ENCODE results near the gene SRP14. TPM values are rescaled to one million over a fixed set of nuclear protein-coding genes. Genes with fewer than 3 reads are reported as not detected.

The SRP14 gene
- total RNA-seq, 1 experiment from 2014 or later = 200 TPM

- Mint-ChIP-seq H3K27ac (peak overlapping the region in 1 of 3 experiments; percentile 33; a peak in 2 of 7 replicates), H3K4me3 (no peak overlapping the region), H3K9me3 (no peaks in the 10 kb centered on the region), H3K27me3 (ENCODE audit: low read depth) (no peaks in the 10 kb centered on the region), H3K36me3 (ENCODE audit: insufficient read depth in 1 of 3, low read depth in 3 of 3) (peaks cover 28 to 85% (median 69%) of the 10 kb centered on the region in 3 experiments), H3K4me1 (peaks cover 0 to 5% of the 10 kb centered on the region in 2 experiments; a peak in 1 of 4 replicates)
- no CpG with 5 or more reads among the region's 3 CpGs for WGBS (ENCODE audit: extremely low coverage, insufficient read length, low lambda C conversion rate)
- Histone ChIP-seq H3K23ac (ENCODE audit: insufficient read length, low read depth, low read length) (no peak overlapping the region), H3K79me2 (ENCODE audit: insufficient read depth, low read length) (no peaks in the 10 kb centered on the region), H4K20me1 (ENCODE audit: control insufficient read depth, insufficient read depth, insufficient read length) (no peaks in the 10 kb centered on the region), H4K91ac (ENCODE audit: insufficient read length, low read depth, low read length) (no peak overlapping the region), H3K27ac (ENCODE audit: insufficient read length, low read depth, low read length) (no peak overlapping the region), H2BK12ac (ENCODE audit: insufficient read length, low read depth, low read length) (no peak overlapping the region), H2BK15ac (ENCODE audit: low read depth, low read length) (no peak overlapping the region), H2BK120ac (ENCODE audit: low read depth, low read length, poor library complexity, severe bottlenecking) (no peak overlapping the region), H2AFZ (ENCODE audit: low read length) (no peak overlapping the region), H3K23me2 (ENCODE audit: insufficient read length, low read depth, low read length, poor library complexity, severe bottlenecking) (no peaks in the 10 kb centered on the region), H3K9me3 (ENCODE audit: control insufficient read depth, low read depth, low read length) (no peaks in the 10 kb centered on the region), H3K4me2 (ENCODE audit: insufficient read depth, insufficient read length, low read length) (no peak overlapping the region), H2BK20ac (ENCODE audit: low read depth, low read length, poor library complexity, severe bottlenecking) (no peak overlapping the region), H4K8ac (replicated peaks; ENCODE audit: insufficient read length, low read depth, low read length) (no peak overlapping the region), H3T11ph (ENCODE audit: low read length) (no peak overlapping the region), H3K27me3 (ENCODE audit: insufficient read depth, low read length) (no peaks in the 10 kb centered on the region), H3K18ac (ENCODE audit: insufficient read length, low read depth, low read length) (no peak overlapping the region), H4K5ac (ENCODE audit: insufficient read length, low read depth, low read length) (no peak overlapping the region), H3K4me1 (ENCODE audit: insufficient read depth, low read length) (no peaks in the 10 kb centered on the region), H3K79me1 (ENCODE audit: insufficient read depth, low read depth, low read length, poor library complexity, severe bottlenecking) (no peaks in the 10 kb centered on the region), H3K4ac (ENCODE audit: low read depth, low read length) (no peak overlapping the region), H2AK5ac (ENCODE audit: insufficient read length, low read length) (no peak overlapping the region), H3K14ac (ENCODE audit: insufficient read depth, low read length) (no peak overlapping the region), H3K56ac (ENCODE audit: insufficient read length, low read depth, low read length) (no peak overlapping the region), H3K9ac (ENCODE audit: extremely low read depth, insufficient read length, low read length) (no peak overlapping the region), H2BK5ac (ENCODE audit: insufficient read length, low read length) (no peak overlapping the region)
- DNase-seq = no peak
- TF ChIP-seq CTCF (conservative IDR thresholded peaks at IDR 0.05) = no peak
Measured at GRCh38 chr15:40028853-40029252, 10.1 kb downstream of the SRP14 start.
